Gastroesophageal sphincter (tissue), 3 donors: Measurements from ENCODE around the gene CYSRT1.

Source experiments
- CTCF ChIP-seq, 4 experiments: fragments of 200-600 bp in 2 of 4; fragments of 450-650 bp in 2 of 4; sonication (generic) in 1 of 4; IDR thresholded peaks; one replicate each; pipeline ENCODE4 v1.5.1; 2017 to 2019; ENCODE audit warnings: antibody characterized with exemption in 4 of 4, mild to moderate bottlenecking in 2 of 4, moderate library complexity in 2 of 4
- POLR2A ChIP-seq, 2 donors: fragments of 450-650 bp; IDR thresholded peaks; one replicate each; pipeline ENCODE4 v1.6.1; 2017; ENCODE audit warnings: antibody characterized with exemption in 2 of 2, mild to moderate bottlenecking in 2 of 2, moderate library complexity in 1 of 2
- POLR2AphosphoS5 ChIP-seq: sonication (generic); formaldehyde crosslinking; IDR thresholded peaks from one replicate; pipeline ENCODE4 v1.6.1; 2017; ENCODE audit warnings: antibody characterized with exemption

DNA sequence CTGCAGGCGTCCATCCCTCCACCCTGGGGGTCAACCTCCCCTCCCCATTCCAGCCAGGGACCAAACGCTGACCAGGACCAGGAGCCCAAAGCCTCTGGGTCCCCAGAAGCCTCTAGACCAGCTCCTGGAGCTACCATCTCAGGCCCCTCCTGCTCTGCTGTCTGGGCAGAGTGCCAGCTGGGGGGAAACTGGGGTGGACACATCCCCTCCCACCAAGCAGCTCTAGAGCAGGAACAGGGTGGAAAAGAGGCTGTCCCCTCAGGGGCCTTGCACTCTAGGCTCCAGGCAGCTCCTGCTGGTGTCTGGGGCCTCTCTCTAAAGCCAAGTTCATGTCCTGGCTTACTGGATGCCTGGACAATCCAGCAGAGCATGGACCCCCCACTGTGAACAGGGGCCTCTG, 32.1 kb upstream of the CYSRT1 start:
- TF ChIP-seq CTCF (IDR thresholded peaks at IDR 0.05) (no peak), POLR2AphosphoS5 (no peak), POLR2A (IDR thresholded peaks at IDR 0.05) (no peak)
